Measurements from ENCODE around the gene MAT1A. TPM values are rescaled to one million over a fixed set of nuclear protein-coding genes. Genes with fewer than 3 reads are reported as not detected.

MAT1A gene
- total RNA-seq (under 1 TPM in 3 of 5 donors, not detected in 2; 0.23 to 0.33 (median 0.28) TPM), total RNA-seq (0 to 0.07 (median 0) reads per million in 29 experiments)
- total RNA-seq (2013) = not detected

- ChIA-PET CTCF (no interaction called here), POLR2A (no interaction called here)
- H3K36me3 Mint-ChIP-seq = no peaks in the 10 kb centered on the region
- H3K36me3 ChIP-seq (ENCODE audit: control insufficient read depth in 2 of 2, extremely low read depth in 1 of 2, insufficient read depth in 1 of 2, low read length in 1 of 2) = no peaks in the 10 kb centered on the region
- no peaks in the 10 kb centered on the region for H3K9me3 ChIP-seq
- no peak within 1 kb of the TSS for H3K27ac ChIP-seq (ENCODE audit: low read length)
- H3K27me3 ChIP-seq (replicated peaks in 1 of 2; ENCODE audit: control insufficient read depth in 2 of 2, extremely low read depth in 1 of 2, insufficient read depth in 2 of 2, low read length in 1 of 2) = peaks cover 0 to 7% of the 10 kb centered on the region in 2 experiments
- H3K4me1 Mint-ChIP-seq = no peaks in the 10 kb centered on the region
- DNase-seq (no peak), ATAC-seq (replicated peaks in 1 of 4) (no peak)
- H3K27ac Mint-ChIP-seq = no peak within 1 kb of the TSS
- H3K27me3 Mint-ChIP-seq = peaks cover 11 to 23% of the 10 kb centered on the region in 2 donors
- H3K4me3 ChIP-seq (ENCODE audit: control insufficient read depth in 1 of 2, extremely low read depth in 1 of 2, low read length in 1 of 2) = no peak within 1 kb of the TSS
- WGBS (ENCODE audit: insufficient coverage) = 0% methylated on average over 1 of the region's 9 CpGs
- H3K4me1 ChIP-seq (ENCODE audit: control insufficient read depth in 1 of 2, extremely low read depth in 1 of 2, insufficient read depth in 2 of 2, low read length in 2 of 2) = no peaks in the 10 kb centered on the region
- H3K9me3 Mint-ChIP-seq = no peaks in the 10 kb centered on the region
- H3K4me3 Mint-ChIP-seq = no peak within 1 kb of the TSS
These were observed at the start of gene MAT1A for GRCh38 chr10:80289451-80290287. Gene MAT1A, minus strand, starts transcription at chr10:80289658. Its CDS starts 235 bp downstream, at chr10:80289423.

GRCh38 chr10:80333983-80334382 lies 44.5 kb upstream of the MAT1A start:
- H3K4me1 ChIP-seq (ENCODE audit: control insufficient read depth in 1 of 2, extremely low read depth in 1 of 2, insufficient read depth in 2 of 2, low read length in 2 of 2) = no peaks in the 10 kb centered on the region
- H3K27me3 Mint-ChIP-seq = peaks cover 0 to 5% of the 10 kb centered on the region in 2 donors
- peaks cover 0 to 4% of the 10 kb centered on the region in 2 experiments for H3K27me3 ChIP-seq (replicated peaks in 1 of 2; ENCODE audit: control insufficient read depth in 2 of 2, extremely low read depth in 1 of 2, insufficient read depth in 2 of 2, low read length in 1 of 2)
- H3K4me1 Mint-ChIP-seq = no peaks in the 10 kb centered on the region
- POLR2A ChIA-PET = no interaction called here
- no peak overlapping the region for H3K27ac Mint-ChIP-seq
- ATAC-seq (replicated peaks in 1 of 4) = no peak
- no peaks in the 10 kb centered on the region for H3K36me3 ChIP-seq (ENCODE audit: control insufficient read depth in 2 of 2, extremely low read depth in 1 of 2, insufficient read depth in 1 of 2, low read length in 1 of 2)
- no peak overlapping the region for H3K4me3 ChIP-seq (ENCODE audit: control insufficient read depth in 1 of 2, extremely low read depth in 1 of 2, low read length in 1 of 2)
- no peak overlapping the region for H3K27ac ChIP-seq (ENCODE audit: low read length)
- no peaks in the 10 kb centered on the region for H3K9me3 Mint-ChIP-seq
- H3K9me3 ChIP-seq = no peaks in the 10 kb centered on the region
- CTCF ChIA-PET = no interaction called here
- DNase-seq = no peak
- H3K36me3 Mint-ChIP-seq = no peaks in the 10 kb centered on the region
- WGBS (ENCODE audit: insufficient coverage) = no CpG with 5 or more reads among the region's 1 CpG
- no peak overlapping the region for H3K4me3 Mint-ChIP-seq

GRCh38 chr10:80324891-80325364 lies 35.5 kb upstream of the MAT1A start:
- Mint-ChIP-seq H3K27me3 (peaks cover 0 to 5% of the 10 kb centered on the region in 2 donors), H3K27ac (no peak overlapping the region), H3K4me3 (no peak overlapping the region), H3K36me3 (no peaks in the 10 kb centered on the region), H3K4me1 (no peaks in the 10 kb centered on the region), H3K9me3 (no peaks in the 10 kb centered on the region)
- no peak overlapping the region for H3K27ac ChIP-seq (ENCODE audit: low read length)
- ChIA-PET POLR2A (no interaction called here), CTCF (no interaction called here)
- no peak overlapping the region for H3K4me3 ChIP-seq (ENCODE audit: control insufficient read depth in 1 of 2, extremely low read depth in 1 of 2, low read length in 1 of 2)
- ATAC-seq (replicated peaks in 1 of 4) = no peak
- no peak for DNase-seq
- WGBS (ENCODE audit: insufficient coverage) = 87% methylated on average over 5 of the region's 6 CpGs
- no peaks in the 10 kb centered on the region for H3K36me3 ChIP-seq (ENCODE audit: control insufficient read depth in 2 of 2, extremely low read depth in 1 of 2, insufficient read depth in 1 of 2, low read length in 1 of 2)
- peaks cover 0 to 9% of the 10 kb centered on the region in 2 experiments for H3K27me3 ChIP-seq (replicated peaks in 1 of 2; ENCODE audit: control insufficient read depth in 2 of 2, extremely low read depth in 1 of 2, insufficient read depth in 2 of 2, low read length in 1 of 2)
- no peaks in the 10 kb centered on the region for H3K4me1 ChIP-seq (ENCODE audit: control insufficient read depth in 1 of 2, extremely low read depth in 1 of 2, insufficient read depth in 2 of 2, low read length in 2 of 2)
- H3K9me3 ChIP-seq = no peaks in the 10 kb centered on the region

- no peak overlapping the region for H3K27ac Mint-ChIP-seq
- POLR2A ChIA-PET = no interaction called here
- H3K4me1 ChIP-seq (ENCODE audit: control insufficient read depth in 1 of 2, extremely low read depth in 1 of 2, insufficient read depth in 2 of 2, low read length in 2 of 2) = no peaks in the 10 kb centered on the region
- peaks cover 0 to 9% of the 10 kb centered on the region in 2 experiments for H3K27me3 ChIP-seq (replicated peaks in 1 of 2; ENCODE audit: control insufficient read depth in 2 of 2, extremely low read depth in 1 of 2, insufficient read depth in 2 of 2, low read length in 1 of 2)
- no peak for DNase-seq
- H3K36me3 Mint-ChIP-seq = no peaks in the 10 kb centered on the region
- no peak overlapping the region for H3K27ac ChIP-seq (ENCODE audit: low read length)
- H3K27me3 Mint-ChIP-seq = peaks cover 0 to 5% of the 10 kb centered on the region in 2 donors
- H3K4me1 Mint-ChIP-seq = no peaks in the 10 kb centered on the region
- no peak overlapping the region for H3K4me3 Mint-ChIP-seq
- no peaks in the 10 kb centered on the region for H3K36me3 ChIP-seq (ENCODE audit: control insufficient read depth in 2 of 2, extremely low read depth in 1 of 2, insufficient read depth in 1 of 2, low read length in 1 of 2)
- 44% methylated on average over 1 of the region's 1 CpG for WGBS (ENCODE audit: insufficient coverage)
- H3K4me3 ChIP-seq (ENCODE audit: control insufficient read depth in 1 of 2, extremely low read depth in 1 of 2, low read length in 1 of 2) = no peak overlapping the region
- no peaks in the 10 kb centered on the region for H3K9me3 Mint-ChIP-seq
- CTCF ChIA-PET = no interaction called here
- H3K9me3 ChIP-seq = no peaks in the 10 kb centered on the region
- no peak for ATAC-seq (replicated peaks in 1 of 4)
These were observed 34.6 kb upstream of the MAT1A start for GRCh38 chr10:80324086-80324485.

GRCh38 chr10:80323311-80323710 lies 33.9 kb upstream of the MAT1A start:
- POLR2A ChIA-PET = no interaction called here
- Histone ChIP-seq H3K27ac (ENCODE audit: low read length) (no peak overlapping the region), H3K9me3 (no peaks in the 10 kb centered on the region), H3K36me3 (ENCODE audit: control insufficient read depth in 2 of 2, extremely low read depth in 1 of 2, insufficient read depth in 1 of 2, low read length in 1 of 2) (no peaks in the 10 kb centered on the region), H3K4me3 (ENCODE audit: control insufficient read depth in 1 of 2, extremely low read depth in 1 of 2, low read length in 1 of 2) (no peak overlapping the region), H3K4me1 (ENCODE audit: control insufficient read depth in 1 of 2, extremely low read depth in 1 of 2, insufficient read depth in 2 of 2, low read length in 2 of 2) (no peaks in the 10 kb centered on the region), H3K27me3 (replicated peaks in 1 of 2; ENCODE audit: control insufficient read depth in 2 of 2, extremely low read depth in 1 of 2, insufficient read depth in 2 of 2, low read length in 1 of 2) (peaks cover 0 to 7% of the 10 kb centered on the region in 2 experiments)
- H3K4me1 Mint-ChIP-seq = no peaks in the 10 kb centered on the region
- CTCF ChIA-PET = no interaction called here
- ATAC-seq (replicated peaks in 1 of 4) (no peak), DNase-seq (no peak)
- no peaks in the 10 kb centered on the region for H3K9me3 Mint-ChIP-seq
- no peak overlapping the region for H3K4me3 Mint-ChIP-seq
- peaks cover 0 to 5% of the 10 kb centered on the region in 2 donors for H3K27me3 Mint-ChIP-seq
- 27% methylated on average over 3 of the region's 3 CpGs for WGBS (ENCODE audit: insufficient coverage)
- H3K36me3 Mint-ChIP-seq = no peaks in the 10 kb centered on the region
- H3K27ac Mint-ChIP-seq = no peak overlapping the region

GRCh38 chr10:80322711-80323110 lies 33.3 kb upstream of the MAT1A start:
- H3K4me3 ChIP-seq (ENCODE audit: control insufficient read depth in 1 of 2, extremely low read depth in 1 of 2, low read length in 1 of 2) = no peak overlapping the region
- ChIA-PET CTCF (no interaction called here), POLR2A (no interaction called here)
- H3K9me3 Mint-ChIP-seq = no peaks in the 10 kb centered on the region
- no peaks in the 10 kb centered on the region for H3K4me1 ChIP-seq (ENCODE audit: control insufficient read depth in 1 of 2, extremely low read depth in 1 of 2, insufficient read depth in 2 of 2, low read length in 2 of 2)
- H3K4me3 Mint-ChIP-seq = no peak overlapping the region
- no peaks in the 10 kb centered on the region for H3K36me3 Mint-ChIP-seq
- no peak for DNase-seq
- WGBS (ENCODE audit: insufficient coverage) = 57% methylated on average over 1 of the region's 1 CpG
- no peak for ATAC-seq (replicated peaks in 1 of 4)
- peaks cover 0 to 5% of the 10 kb centered on the region in 2 donors for H3K27me3 Mint-ChIP-seq
- peaks cover 0 to 8% of the 10 kb centered on the region in 2 experiments for H3K27me3 ChIP-seq (replicated peaks in 1 of 2; ENCODE audit: control insufficient read depth in 2 of 2, extremely low read depth in 1 of 2, insufficient read depth in 2 of 2, low read length in 1 of 2)
- no peaks in the 10 kb centered on the region for H3K4me1 Mint-ChIP-seq
- H3K27ac ChIP-seq (ENCODE audit: low read length) = no peak overlapping the region
- H3K36me3 ChIP-seq (ENCODE audit: control insufficient read depth in 2 of 2, extremely low read depth in 1 of 2, insufficient read depth in 1 of 2, low read length in 1 of 2) = no peaks in the 10 kb centered on the region
- H3K9me3 ChIP-seq = no peaks in the 10 kb centered on the region
- H3K27ac Mint-ChIP-seq = no peak overlapping the region

Data from T-cell (primary cell).